GM18867 (cell line): Measurements from ENCODE around the gene CD27.
"Not testable (repeated sequence)": the region's sequence is repeated elsewhere in the genome, so short reads cannot be mapped to it uniquely, and the experiment has no call there.

Experiments used
- ATAC-seq: cut with Tn5 transposase; IDR thresholded peaks from one replicate; pipeline ENCODE4 v1.9.1; 2021; ENCODE audit warnings: mild to moderate bottlenecking, moderate library complexity; ENCODE audit not compliant: unreplicated experiment

Gene CD27

DNA sequence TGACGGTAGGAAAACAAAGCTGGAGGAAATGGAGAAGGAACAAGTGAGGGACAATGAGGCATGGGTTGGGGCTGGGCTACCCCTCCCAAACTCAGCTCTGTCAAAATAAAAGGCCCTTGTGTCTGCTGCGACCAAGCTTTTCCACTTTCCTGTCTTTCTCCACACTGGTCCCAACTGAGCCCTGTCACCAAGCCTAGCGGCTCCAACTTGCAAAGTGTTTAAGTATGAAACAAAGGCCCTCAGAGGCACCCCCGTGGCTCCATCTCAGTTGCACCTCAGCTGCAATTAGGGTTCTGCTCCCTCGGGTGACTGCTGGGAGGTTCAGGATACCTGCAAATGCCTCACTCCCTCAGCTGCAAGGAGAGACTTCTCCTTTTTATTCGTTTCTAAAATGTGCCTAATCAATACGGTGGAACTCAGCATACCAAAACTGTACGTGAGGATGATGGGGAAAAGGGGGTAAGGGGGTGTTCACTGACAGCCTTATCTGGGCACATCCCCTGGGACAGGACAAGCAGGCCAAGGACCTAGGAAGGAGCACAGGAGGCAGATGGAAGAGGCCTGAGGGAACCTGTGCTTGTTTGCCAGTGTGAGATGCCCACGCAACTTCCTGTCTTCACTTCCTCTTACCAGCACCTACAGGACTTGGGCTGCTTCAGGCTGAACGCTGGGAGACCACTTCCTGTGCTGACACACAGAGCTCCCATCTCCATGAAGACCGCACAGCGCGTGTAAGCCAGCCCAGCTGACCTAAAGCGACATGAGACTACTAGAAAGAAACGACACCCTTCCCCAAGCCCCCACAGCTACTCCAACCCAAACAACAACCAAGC, 16.9 kb downstream of the CD27 start:
- peak; percentile 69 for ATAC-seq

DNA sequence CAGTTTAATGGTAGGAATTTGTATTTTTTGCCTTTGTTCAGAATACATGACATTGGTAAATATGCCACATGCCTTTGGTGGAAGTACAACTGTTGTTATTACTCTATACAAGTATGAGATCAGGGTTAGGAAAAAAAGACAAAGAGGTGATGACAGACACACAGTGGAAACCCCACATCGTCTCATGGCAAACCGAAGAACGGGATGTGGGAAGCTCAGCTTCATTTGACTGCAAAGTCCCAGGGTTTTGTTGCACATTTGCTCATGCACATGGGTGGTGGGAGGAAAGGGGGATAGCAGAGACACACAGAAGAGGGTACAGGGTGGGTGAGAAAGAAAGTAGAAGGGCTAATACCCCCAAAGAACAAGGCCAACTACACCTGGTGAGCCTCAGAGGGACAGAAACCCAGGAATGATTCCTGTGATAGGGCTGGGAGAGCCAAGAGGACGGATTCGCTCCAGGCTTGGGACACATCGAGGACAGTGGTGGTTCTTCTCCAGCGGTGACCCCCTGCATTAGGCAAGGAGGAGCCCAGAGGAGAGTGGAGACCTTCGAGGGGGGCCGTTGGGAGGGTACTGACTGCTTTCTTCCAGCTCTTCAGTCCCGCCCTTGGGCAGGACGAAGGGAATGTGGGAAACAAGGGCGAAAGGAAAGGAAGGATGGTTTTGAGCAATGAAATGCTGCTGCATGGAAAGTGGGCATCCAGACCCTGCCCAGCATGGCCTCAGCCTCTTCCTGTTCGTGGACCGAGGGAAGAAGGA, 17.7 kb downstream of the CD27 start:
- ATAC-seq: no peak

DNA sequence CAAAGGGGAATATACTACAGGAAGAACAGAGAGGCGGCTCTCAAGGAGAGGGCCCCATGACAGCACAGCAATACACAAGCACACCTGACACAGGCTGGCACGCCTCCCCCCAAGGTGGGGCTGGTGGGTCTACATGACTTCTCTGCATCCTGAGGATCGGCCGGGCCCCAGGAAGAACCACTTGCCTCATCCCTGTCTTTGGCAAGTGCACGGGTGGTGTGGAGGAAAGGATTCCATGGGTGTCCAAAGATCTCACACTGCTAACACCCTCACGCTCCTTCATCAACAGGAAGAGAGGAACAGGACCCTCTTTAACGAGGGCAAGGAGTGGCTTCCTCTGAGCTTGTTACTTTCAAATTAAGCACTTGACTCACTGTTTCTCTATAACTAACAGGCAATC, 18.5 kb downstream of the CD27 start:
- ATAC-seq: no peak

DNA sequence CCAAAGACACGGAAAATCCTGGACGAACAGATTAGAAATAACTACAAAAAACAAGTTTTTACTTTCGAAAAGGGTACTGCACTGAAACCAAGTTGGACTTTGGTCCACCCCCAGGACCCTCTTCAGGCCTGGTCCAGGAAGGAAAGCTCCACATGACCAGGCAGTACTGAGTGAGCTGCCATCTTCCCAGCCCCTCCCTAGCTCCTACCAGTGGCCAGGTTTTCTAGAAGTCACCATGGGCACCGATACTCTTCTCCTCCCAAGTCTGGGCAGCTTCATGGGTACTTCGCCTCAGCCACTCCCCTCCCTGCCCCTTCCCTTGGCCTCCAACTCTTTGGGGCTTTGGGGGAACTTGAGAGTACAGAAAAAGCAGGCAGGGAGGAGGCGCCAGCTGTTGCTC, 19.1 kb downstream of the CD27 start:
- no peak for ATAC-seq

DNA sequence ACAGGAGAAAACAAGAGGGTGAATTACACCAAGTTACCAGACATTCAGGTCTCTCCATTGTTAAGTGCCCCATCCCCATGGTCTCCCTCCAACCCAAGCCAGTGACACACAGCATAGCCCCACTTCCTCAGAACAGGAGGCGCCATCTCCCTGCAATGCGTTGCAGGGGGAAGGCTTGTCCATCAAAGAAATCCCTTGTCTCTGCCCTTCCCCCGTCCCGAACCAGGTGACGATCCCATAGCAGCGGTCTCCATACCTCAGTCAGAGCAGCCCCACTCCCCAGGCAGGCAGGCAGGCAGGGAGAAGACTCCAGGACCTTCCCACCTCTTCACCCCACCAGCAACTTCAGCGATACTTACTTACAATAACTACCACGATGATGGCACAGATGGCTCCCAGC, 19.8 kb downstream of the CD27 start:
- ATAC-seq: no peak

DNA sequence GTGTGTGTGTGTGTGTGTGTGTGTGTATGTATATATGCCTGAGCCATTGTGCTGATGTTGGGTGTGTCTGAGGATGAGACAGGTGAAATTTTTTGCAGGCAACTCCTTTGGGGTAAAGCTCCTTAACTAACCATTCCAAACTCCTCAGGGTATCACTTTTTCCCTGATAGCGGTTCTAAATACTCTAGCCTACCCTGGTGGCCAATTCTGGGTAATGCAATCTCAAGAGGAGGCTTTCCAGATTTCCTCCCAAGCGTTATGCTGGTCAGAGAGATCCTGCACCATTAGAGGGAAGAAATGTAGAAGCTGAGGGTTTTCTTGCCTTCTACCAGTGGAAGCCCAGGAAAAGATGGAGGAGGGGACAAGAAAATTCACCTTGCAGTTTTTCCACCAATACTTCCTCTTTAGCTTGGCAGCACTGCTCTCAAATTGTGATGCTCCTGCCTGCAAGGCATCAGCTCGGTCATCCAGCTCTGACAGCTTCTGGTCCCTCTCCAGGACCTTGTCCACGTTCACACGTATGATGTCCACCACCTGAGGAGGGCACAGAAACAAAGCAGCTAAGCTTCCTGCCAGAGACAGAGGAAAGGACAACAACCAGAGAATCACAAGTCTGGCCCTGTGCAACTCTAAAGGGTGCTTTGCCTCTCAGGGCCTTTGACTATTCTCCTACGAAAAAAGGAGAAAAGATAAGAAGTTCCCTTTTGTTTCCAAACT, 20.9 kb downstream of the CD27 start:
- ATAC-seq: no peak

DNA sequence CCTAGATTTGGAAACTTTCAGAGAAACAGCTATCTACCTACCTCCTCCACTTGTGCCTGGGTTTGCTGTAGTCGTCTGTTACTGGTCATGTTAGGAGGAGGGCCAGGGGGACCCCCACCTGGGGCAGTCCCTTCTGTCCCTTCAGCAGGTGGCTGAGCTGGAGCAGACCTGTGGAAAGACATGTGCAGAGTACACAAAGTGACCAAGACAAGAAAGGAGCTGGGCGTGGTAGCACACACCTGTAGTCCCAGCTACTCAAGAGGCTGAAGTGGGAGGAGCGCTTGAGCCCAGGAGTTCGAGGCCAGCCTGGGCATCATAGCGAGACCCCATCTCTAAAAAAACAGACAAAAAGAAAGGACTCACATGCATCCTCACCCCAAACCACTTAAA, 21.4 kb downstream of the CD27 start:
- no peak for ATAC-seq

DNA sequence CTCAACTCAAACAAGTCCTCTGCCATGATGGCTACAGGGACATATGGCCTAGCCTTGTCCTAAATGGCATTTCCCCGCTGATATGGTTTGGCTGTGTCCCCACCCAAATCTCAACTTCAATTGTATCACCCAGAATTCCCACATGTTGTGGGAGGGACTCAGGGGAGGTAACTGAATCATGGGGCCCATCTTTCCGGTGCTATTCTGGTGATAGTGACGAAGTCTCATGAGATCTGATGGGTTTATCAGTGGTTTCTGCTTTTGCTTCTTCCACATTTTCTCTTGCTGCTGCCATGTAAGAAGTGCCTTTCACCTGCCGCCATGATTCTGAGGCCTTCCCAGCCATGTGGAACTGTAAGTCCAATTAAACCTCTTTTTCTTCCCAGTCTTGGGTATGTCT, 22.0 kb downstream of the CD27 start:
- not testable (repeated sequence) for ATAC-seq

DNA sequence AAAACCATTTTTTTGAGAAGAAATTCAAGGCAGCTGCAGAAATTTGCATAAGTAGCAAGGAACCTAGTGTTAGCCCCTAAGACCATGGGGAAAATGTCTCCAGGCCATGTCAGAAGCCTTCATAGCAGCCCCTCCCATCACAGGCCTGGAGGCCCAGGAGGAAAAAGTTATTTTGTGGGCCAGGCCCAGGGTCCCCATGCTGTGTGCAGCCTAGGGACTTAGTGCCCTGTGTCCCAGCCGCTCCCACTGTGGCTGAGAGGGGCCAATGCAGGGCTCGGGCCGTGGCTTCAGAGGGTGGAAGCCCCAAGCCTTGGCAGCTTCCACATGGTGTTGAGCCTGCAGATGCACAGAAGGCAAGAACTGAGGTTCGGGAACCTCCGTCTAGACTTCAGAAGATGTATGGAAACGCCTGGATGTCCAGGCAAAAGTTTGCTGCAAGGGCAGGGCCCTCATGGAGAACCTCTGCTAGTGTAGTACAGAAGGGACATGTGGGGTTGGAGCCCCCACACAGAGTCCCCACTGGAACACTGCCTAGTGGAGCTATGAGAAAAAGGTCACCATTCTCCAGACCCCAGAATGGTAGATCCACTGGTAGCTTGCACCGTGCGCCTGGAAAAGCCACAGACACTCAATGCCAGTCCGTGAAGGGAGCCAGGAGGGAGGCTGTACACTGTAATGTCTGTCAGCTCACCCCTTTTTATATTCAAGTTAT, 23.0 kb downstream of the CD27 start:
- ATAC-seq: not testable (repeated sequence)

DNA sequence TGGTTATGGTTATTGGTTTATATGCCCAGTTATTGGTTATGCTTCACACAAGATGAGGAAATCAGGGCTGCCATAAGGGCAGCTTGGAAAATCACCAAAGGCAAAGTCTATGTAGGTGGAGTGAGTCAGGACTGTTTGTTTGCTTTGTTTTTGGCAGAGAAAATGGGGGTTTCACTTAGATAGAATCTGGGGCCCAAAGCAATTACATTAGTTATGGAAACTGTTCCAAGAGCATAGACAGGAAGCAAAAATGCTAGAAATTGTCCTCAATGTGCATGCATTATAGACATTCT, 23.5 kb downstream of the CD27 start:
- ATAC-seq: no peak

DNA sequence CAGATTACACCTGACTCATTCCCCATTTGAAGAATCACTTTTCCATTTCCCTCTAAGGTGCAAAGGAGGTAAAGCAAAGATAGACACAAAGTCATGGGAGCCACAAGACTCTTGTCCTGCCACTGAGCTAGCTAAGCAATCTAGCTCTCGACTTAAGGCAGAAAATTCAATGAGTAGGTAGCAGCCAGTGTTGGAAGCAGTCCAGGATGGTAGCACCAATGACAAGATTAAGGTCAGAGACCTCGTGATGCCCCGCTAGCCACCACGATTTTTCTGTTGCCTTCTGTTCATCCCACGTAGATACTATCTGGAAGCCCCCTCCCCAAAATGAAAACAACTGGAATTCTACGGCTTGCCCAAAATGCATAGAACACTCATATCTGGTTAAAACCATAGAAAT, 24.3 kb downstream of the CD27 start:
- ATAC-seq: no peak

DNA sequence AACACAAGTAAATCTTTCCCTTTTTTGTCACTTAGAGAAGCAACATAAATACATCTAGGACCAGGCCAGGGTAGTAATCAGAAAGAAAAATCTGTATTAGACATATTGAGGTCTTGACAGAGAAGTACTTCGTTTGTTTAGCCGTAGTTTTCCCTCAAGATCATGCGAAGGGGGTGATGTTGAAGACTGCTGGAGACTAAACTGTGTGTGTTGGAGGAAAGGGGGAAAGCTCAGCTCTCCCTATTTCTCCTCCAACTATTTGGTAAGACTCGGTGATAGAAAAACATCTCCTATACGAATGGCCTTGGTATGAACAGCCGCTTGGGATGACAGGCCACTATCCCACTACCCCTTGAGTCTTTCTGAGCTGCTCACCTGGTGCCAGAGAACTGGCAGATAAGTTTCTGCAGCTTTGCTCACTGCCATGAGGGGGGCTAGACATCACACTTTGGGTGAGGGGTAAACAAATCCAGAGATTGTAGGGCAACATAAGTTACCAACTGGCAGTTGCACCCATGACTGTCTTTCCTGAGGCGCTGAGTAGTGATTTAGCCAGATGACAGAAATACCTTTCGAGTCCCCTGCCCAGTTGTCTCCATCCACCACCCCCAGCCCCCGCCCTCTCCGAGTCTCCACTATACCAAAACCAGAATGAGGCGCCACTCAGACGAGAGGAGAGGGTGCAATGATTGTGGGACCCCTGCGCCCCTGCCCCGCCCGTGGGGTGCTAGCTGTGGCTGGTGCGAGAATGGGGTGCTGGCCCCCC, 25.0 kb downstream of the CD27 start:
- ATAC-seq: no peak

DNA sequence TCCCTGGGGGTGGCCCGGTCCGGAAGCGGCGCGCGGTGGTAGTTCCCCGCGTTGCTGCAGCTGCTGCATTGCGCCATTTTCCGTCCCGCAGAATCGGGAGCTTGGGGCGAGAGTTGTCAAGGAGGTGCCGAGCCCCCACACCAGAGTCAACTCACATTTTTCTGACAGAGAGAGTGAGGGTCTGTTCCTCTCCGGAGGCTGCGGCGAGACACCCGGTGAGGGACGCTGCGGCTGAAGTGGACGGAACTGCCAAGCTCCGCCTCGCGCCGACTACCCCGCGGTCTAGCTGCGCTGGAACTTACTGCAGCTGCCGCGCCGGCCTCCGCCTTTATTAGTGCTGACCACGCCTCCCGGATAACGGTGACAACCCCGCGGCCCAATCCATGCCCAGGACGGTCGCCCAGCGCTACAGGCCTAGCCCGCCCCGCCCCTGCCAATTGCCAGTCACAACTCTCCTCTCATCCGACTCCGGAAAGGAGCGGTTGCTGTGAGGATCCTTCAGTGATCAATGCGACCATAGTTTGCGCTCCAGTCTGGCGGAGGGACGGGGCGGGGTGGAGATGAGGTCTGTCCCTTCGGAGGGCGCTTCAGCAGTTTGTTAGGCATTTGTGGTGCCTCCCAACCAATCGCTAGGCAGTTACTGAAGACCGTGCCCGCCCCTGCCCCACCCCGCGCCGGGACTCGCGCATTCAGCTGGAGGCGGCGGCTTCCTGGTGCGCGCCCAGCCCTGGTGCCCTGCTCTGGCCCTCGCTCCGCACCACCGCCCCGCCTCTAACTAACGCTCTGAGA, 25.8 kb downstream of the CD27 start, which contains the start of gene VAMP1:
TSS of gene VAMP1 (minus strand) at position 303 of the 789 bp plus-strand sequence. CDS start at position 157, 146 bp downstream.
- peak; percentile 85 for ATAC-seq

DNA sequence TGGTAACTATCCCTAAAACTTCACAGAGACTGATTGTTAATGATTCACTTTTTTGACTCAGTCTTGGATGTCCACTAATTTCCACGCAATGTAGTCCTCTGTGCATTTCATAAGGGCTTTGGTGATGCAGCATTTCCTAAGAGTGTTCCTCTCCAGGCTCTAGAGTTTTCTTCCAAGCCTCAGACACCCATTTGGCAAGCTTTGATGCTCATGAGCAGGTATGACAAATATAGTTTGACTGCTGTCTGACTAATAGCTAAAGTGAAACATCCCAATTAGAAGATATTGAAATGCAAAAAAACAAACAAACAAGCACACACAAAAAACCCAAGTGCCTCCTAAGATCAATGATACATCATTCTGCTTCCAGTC, 27.2 kb downstream of the CD27 start:
- no peak for ATAC-seq

DNA sequence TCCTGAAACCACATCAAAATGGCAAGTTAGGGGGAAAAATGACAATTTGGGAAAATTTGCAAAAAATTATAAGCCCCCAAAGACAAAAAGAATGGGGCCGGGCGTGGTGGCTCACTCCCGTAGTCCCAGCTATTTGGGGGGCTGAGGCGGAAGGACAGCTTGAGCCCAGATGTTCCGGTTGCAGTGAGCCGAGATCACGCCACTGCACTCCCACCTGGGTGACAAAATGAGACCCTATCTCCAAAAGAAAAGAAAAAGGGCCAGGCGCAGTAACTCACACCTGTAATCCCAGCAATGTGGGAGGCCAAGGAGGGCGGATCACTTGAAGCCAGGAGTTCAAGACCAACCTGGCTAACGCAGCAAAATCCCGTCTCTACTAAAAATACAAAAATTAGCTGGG, 27.7 kb downstream of the CD27 start:
- ATAC-seq: no peak

DNA sequence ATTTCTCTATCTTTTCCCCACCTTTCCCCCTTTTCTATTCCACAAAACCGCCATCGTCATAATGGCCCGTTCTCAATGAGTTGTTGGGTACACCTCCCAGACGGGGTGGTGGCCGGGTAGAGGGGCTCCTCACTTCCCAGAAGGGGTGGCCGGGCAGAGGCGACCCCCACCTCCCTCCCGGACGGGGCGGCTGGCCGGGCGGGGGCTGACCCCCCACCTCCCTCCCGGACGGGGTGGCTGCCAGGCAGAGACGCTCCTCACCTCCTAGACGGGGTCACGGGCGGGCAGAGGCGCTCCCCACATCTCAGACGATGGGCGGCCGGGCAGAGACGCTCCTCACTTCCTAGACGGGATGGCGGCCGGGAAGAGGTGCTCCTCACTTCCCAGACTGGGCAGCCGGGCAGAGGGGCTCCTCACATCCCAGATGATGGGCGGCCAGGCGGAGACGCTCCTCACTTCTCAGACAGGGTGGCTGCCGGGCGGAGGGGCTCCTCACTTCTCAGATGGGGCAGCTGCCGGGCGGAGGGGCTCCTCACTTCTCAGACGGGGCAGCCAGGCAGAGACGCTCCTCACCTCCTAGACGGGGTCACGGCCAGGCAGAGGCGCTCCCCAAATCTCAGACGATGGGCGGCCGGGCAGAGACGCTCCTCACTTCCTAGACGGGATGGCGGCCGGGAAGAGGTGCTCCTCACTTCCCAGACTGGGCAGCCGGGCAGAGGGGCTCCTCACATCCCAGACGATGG, 30.6 kb downstream of the CD27 start:
- ATAC-seq: not testable (repeated sequence)

DNA sequence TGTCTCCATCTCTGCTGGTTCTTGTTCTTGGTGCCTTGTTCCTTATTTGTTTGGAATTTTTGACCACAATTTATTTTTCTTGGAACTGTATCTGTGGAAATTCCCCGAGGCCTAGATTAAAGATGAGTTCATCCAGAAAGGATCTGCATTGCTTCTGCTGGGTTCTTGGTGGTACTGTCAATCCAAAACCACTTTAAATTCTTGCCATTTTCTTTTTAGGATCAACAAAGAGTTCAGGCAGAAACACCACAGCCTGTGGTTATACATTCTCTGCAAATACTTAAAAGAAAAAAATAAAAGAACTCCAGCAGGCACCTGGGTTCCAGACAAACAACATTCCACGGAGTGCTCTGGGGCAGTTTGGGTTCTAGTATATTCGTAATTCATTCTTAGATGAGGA, 31.7 kb downstream of the CD27 start:
- no peak for ATAC-seq

DNA sequence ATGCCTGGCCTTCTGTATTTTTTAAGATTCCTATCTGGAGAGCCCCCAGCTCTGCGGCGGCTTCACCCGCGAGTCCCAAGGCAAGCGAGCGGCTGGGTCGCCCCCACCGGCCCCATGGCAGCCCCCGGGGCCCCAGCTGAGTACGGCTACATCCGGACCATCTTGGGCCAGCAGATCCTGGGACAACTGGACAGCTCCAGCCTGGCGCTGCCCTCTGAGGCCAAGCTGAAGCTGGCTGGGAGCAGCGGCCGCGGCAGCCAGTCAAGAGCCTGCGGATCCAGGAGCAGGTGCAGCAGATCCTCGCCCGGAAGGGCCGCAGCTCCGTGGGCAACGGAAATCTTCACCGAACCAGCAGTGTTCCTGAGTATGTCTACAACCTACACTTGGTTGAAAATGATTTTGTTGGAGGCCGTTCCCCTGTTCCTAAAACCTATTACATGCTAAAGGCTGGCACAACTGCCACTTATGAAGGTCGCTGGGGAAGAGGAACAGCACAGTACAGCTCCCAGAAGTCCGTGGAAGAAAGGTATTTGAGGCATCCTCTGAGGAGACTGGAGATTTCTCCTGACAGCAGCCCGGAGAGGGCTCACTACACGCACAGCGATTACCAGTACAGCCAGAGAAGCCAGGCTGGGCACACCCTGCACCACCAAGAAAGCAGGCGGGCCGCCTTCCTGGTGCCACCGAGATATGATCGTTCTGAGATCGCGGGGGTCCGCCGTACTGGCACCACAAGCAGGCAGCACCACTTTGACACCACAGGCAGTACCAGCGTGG, 33.0 kb downstream of the CD27 start:
- not testable (repeated sequence) for ATAC-seq
